HG03196 (cell line): ENCODE measurements around the gene EMILIN2.
"Not testable (repeated sequence)": the region's sequence is repeated elsewhere in the genome, so short reads cannot be mapped to it uniquely, and the experiment has no call there.

Experiments
- ATAC-seq: cut with Tn5 transposase; IDR thresholded peaks from one replicate; pipeline ENCODE4 v1.9.1; 2021; ENCODE audit not compliant: unreplicated experiment

Gene EMILIN2

GRCh38 chr18:2843146-2843545, 3.7 kb upstream of the EMILIN2 start:
- no peak for ATAC-seq

GRCh38 chr18:2845172-2845571, 1.6 kb upstream of the EMILIN2 start:
- no peak for ATAC-seq

- ATAC-seq: no peak
These were observed 776 bp downstream of the EMILIN2 start for GRCh38 chr18:2847317-2848246.

GRCh38 chr18:2848247-2849246, 1.7 kb downstream of the EMILIN2 start:
- ATAC-seq: no peak

- no peak for ATAC-seq
These were observed 4.0 kb downstream of the EMILIN2 start for GRCh38 chr18:2850816-2851215.

- ATAC-seq: no peak
These were observed 5.0 kb downstream of the EMILIN2 start for GRCh38 chr18:2851771-2852170.

- ATAC-seq: not testable (repeated sequence)
These were observed 5.7 kb downstream of the EMILIN2 start for GRCh38 chr18:2852460-2852859.

- no peak for ATAC-seq
These were observed 6.5 kb downstream of the EMILIN2 start for GRCh38 chr18:2853173-2853925.

- ATAC-seq: no peak
These were observed 7.3 kb downstream of the EMILIN2 start for GRCh38 chr18:2853926-2854664.

GRCh38 chr18:2854875-2855274, 8.1 kb downstream of the EMILIN2 start:
- ATAC-seq: no peak

GRCh38 chr18:2855560-2856350, 8.9 kb downstream of the EMILIN2 start:
- ATAC-seq: no peak

- ATAC-seq: no peak
These were observed 9.9 kb downstream of the EMILIN2 start for GRCh38 chr18:2856547-2857170.

GRCh38 chr18:2857491-2858131, 10.8 kb downstream of the EMILIN2 start:
- ATAC-seq: no peak

GRCh38 chr18:2860397-2860796, 13.6 kb downstream of the EMILIN2 start:
- ATAC-seq: not testable (repeated sequence)

GRCh38 chr18:2863997-2864396, 17.2 kb downstream of the EMILIN2 start:
- ATAC-seq: not testable (repeated sequence)

- not testable (repeated sequence) for ATAC-seq
These were observed 19.7 kb downstream of the EMILIN2 start for GRCh38 chr18:2866465-2866864.

GRCh38 chr18:2869207-2869606, 22.4 kb downstream of the EMILIN2 start:
- no peak for ATAC-seq

- ATAC-seq: no peak
These were observed 24.4 kb downstream of the EMILIN2 start for GRCh38 chr18:2871111-2871720.
